Caco-2 (cell line): ENCODE data around the gene PGA4. TPM values are rescaled to one million over a fixed set of nuclear protein-coding genes. Genes with fewer than 3 reads are reported as not detected.

Experiments used
- BruUV-seq: library from RNA; stranded (reverse); fragments of 400-500 nt; replicated peaks from 2 replicates; lab custom pipeline; 2021; lab: Mats Ljungman, UMichigan
- CTCF ChIA-PET: fragments of 300-600 bp; sonication (Branson Sonifier 250); formaldehyde crosslinking; loops from one replicate; lab custom pipeline; 2022; ENCODE audit warnings: antibody characterized with exemption; lab: Charles Lee
- POLR2A ChIA-PET: fragments of 300-600 bp; sonication (Branson Sonifier 250); formaldehyde crosslinking; loops from one replicate; lab custom pipeline; 2022; ENCODE audit warnings: antibody characterized with exemption; lab: Charles Lee
- DNase-seq, 2 experiments: peaks; one replicate each; pipeline versions ENCODE4 v3.0.0 to v3.0.0-alpha.2; 2020 to 2022
- H3K27me3 ChIP-seq: replicated peaks from 2 replicates; pipeline ENCODE4 v1.6.0; 2011; ENCODE audit warnings: low read length; ENCODE audit not compliant: control insufficient read depth, insufficient read depth
- H3K36me3 ChIP-seq: 2 replicates; pipeline ENCODE4 v1.5.1; 2011; ENCODE audit warnings: low read length; ENCODE audit not compliant: control insufficient read depth, insufficient read depth
- H3K4me1 ChIP-seq: fragments of 250-450 bp; sonication (Bioruptor Pico); 2 replicates; pipeline ENCODE4 v1.5.1; 2020; ENCODE audit warnings: mild to moderate bottlenecking
- H3K4me3 ChIP-seq: 2 replicates; pipeline ENCODE4 v1.5.1; 2011; ENCODE audit warnings: low read depth, mild to moderate bottlenecking, control low read depth, low read length
- H3K9me3 ChIP-seq: fragments of 250-450 bp; sonication (Bioruptor Pico); 2 replicates; pipeline ENCODE4 v1.5.1; 2020; ENCODE audit warnings: mild to moderate bottlenecking, moderate library complexity
- H3K27ac Mint-ChIP-seq: one replicate; pipeline ENCODE4 v1.8.0; 2022; ENCODE audit warnings: mixed read lengths; ENCODE audit not compliant: unreplicated experiment
- H3K27me3 Mint-ChIP-seq: one replicate; pipeline ENCODE4 v1.8.0; 2022; ENCODE audit warnings: mixed read lengths; ENCODE audit not compliant: insufficient read depth, unreplicated experiment
- H3K36me3 Mint-ChIP-seq: one replicate; pipeline ENCODE4 v1.8.0; 2022; ENCODE audit warnings: mild to moderate bottlenecking, mixed read lengths; ENCODE audit not compliant: insufficient read depth, unreplicated experiment
- H3K4me1 Mint-ChIP-seq: one replicate; pipeline ENCODE4 v1.8.0; 2022; ENCODE audit warnings: low read depth, mixed read lengths; ENCODE audit not compliant: unreplicated experiment
- H3K4me3 Mint-ChIP-seq: one replicate; pipeline ENCODE4 v1.8.0; 2022; ENCODE audit warnings: mild to moderate bottlenecking, moderate library complexity, mixed read lengths; ENCODE audit not compliant: unreplicated experiment
- H3K9me3 Mint-ChIP-seq: one replicate; pipeline ENCODE4 v1.8.0; 2022; ENCODE audit warnings: mixed read lengths; ENCODE audit not compliant: unreplicated experiment
- CTCF ChIP-seq, 2 experiments: fragments of 200-600 bp in 1 of 2; IDR thresholded peaks; 1 replicate in 1 of 2; 2 replicates in 1 of 2; pipeline versions ENCODE4 v1.5.1 to v1.8.0; 2011 to 2022; ENCODE audit warnings: antibody characterized with exemption in 1 of 2, control low read depth in 1 of 2, inconsistent platforms in 1 of 2, low read depth in 1 of 2, low read length in 1 of 2, mild to moderate bottlenecking in 1 of 2, moderate library complexity in 1 of 2; ENCODE audit not compliant: insufficient read depth in 1 of 2, severe bottlenecking in 1 of 2, unreplicated experiment in 1 of 2
- intact Hi-C: fragments of 100-400 bp; cut with micrococcal nuclease; formaldehyde crosslinking; loops from one replicate; pipeline ENCODE4 v1.10.0; 2022; ENCODE audit not compliant: unreplicated experiment
- total RNA-seq: library from RNA; stranded (reverse); gene quantifications from 2 replicates; pipeline ENCODE4 v1.2.3, GENCODE V29; 2022

Gene PGA4
- total RNA-seq, 1 experiment from 2014 or later, result not detected

GRCh38 chr11:61193596-61193995 lies 28.6 kb upstream of the PGA4 start:
- Mint-ChIP-seq H3K4me3 (no peak overlapping the region), H3K9me3 (no peaks in the 10 kb centered on the region), H3K4me1 (peaks cover 7% of the 10 kb centered on the region), H3K27ac (no peak overlapping the region), H3K36me3 (no peaks in the 10 kb centered on the region), H3K27me3 (no peaks in the 10 kb centered on the region)
- CTCF ChIA-PET, result no interaction called here
- BruUV-seq, result no TSS peak
- POLR2A ChIA-PET, result no interaction called here
- TF ChIP-seq CTCF (IDR thresholded peaks at IDR 0.05; ENCODE audit: insufficient read depth in 1 of 2, low read depth in 1 of 2, low read length in 1 of 2, severe bottlenecking in 1 of 2, unreplicated experiment in 1 of 2), result no peak
- intact Hi-C loops, result no loop called here
- Histone ChIP-seq H3K36me3 (no peaks in the 10 kb centered on the region), H3K27me3 (no peaks in the 10 kb centered on the region; the same call in 1 of the 2 replicates), H3K4me1 (no peaks in the 10 kb centered on the region; the same call in 1 of the 2 replicates), H3K4me3 (no peak overlapping the region), H3K9me3 (0 out of 2 replicates have a peak, but pooled peaks cover 8% of the 10 kb centered on the region)
- no peak for DNase-seq

- ChIA-PET CTCF (no interaction called here), POLR2A (no interaction called here)
- Mint-ChIP-seq H3K36me3 (no peaks in the 10 kb centered on the region), H3K27ac (no peak overlapping the region), H3K4me3 (no peak overlapping the region), H3K9me3 (no peaks in the 10 kb centered on the region), H3K27me3 (no peaks in the 10 kb centered on the region), H3K4me1 (peaks cover 7% of the 10 kb centered on the region)
- no peak for TF ChIP-seq CTCF (IDR thresholded peaks at IDR 0.05; ENCODE audit: insufficient read depth in 1 of 2, low read depth in 1 of 2, low read length in 1 of 2, severe bottlenecking in 1 of 2, unreplicated experiment in 1 of 2)
- Histone ChIP-seq H3K4me3 (no peak overlapping the region), H3K4me1 (no peaks in the 10 kb centered on the region; the same call in 1 of the 2 replicates), H3K27me3 (no peaks in the 10 kb centered on the region; the same call in 1 of the 2 replicates), H3K36me3 (no peaks in the 10 kb centered on the region), H3K9me3 (0 out of 2 replicates have a peak, but pooled peaks cover 8% of the 10 kb centered on the region)
- intact Hi-C loops, result no loop called here
- BruUV-seq, result no TSS peak
- no peak for DNase-seq
These were observed 27.9 kb upstream of the PGA4 start for GRCh38 chr11:61194169-61194671.

- H3K36me3 Mint-ChIP-seq, result no peaks in the 10 kb centered on the region
- H3K9me3 ChIP-seq, result 0 out of 2 replicates have a peak, but pooled peaks cover 8% of the 10 kb centered on the region
- ChIA-PET CTCF (no interaction called here), POLR2A (no interaction called here)
- no peak for TF ChIP-seq CTCF (IDR thresholded peaks at IDR 0.05; ENCODE audit: insufficient read depth in 1 of 2, low read depth in 1 of 2, low read length in 1 of 2, severe bottlenecking in 1 of 2, unreplicated experiment in 1 of 2)
- no peak for DNase-seq
- no peak overlapping the region for H3K4me3 ChIP-seq
- H3K27me3 Mint-ChIP-seq, result no peaks in the 10 kb centered on the region
- BruUV-seq, result no TSS peak
- intact Hi-C loops, result no loop called here
- H3K9me3 Mint-ChIP-seq, result no peaks in the 10 kb centered on the region
- H3K27me3 ChIP-seq, result no peaks in the 10 kb centered on the region; the same call in 1 of the 2 replicates
- H3K4me1 ChIP-seq, result no peaks in the 10 kb centered on the region; the same call in 1 of the 2 replicates
- H3K27ac Mint-ChIP-seq, result no peak overlapping the region
- H3K36me3 ChIP-seq, result no peaks in the 10 kb centered on the region
- no peak overlapping the region for H3K4me3 Mint-ChIP-seq
- H3K4me1 Mint-ChIP-seq, result peaks cover 7% of the 10 kb centered on the region
These were observed 27.0 kb upstream of the PGA4 start for GRCh38 chr11:61194981-61195695.
